ENCODE measurements around the gene PSMG4. TPM values are rescaled to one million over a fixed set of nuclear protein-coding genes. Genes with fewer than 3 reads are reported as not detected.

PSMG4 gene
- total RNA-seq, 5 donors from 2014 or later (not counting 1 experiment from before 2014, with no cell fraction given), result 18.8 to 42.6 (median 33.6) TPM

DNA sequence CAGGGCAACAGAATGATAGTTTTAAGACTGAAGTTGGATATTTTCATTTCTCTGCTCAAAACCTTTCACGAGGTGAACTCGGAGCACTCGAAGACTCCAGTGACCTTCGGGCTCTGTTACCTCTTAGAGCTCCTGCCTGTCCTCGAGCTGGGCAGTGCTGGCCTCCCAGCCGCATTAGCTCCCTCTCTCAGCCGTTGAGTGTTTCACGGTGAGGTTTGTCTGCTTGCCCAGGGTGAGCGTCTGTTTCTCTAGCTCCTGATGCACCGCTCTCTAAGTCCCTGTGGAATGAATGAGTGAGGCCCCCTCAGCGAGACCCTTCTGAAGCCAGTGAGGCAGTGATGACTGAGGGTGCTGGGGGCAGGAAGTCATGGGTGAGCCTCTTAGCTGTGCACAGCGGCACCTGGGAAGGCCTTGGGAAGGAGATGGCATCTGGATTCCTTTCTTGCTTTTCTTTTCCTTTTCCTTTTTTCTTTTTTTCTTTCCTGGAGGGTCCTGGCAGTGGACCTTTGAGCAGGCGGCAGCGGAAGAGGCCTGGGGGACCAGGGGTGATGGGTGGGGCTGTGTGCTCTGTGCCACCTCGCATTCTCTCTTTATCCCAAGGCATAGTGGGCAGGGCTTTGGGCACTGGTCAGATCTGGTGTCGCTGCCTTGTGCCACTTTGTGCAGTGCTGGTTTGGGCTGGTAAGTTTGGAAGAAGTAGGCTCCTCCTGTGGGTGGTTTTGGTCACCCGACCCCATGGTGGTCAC is 2.2 kb downstream of the PSMG4 start:
- 96% methylated on average over 11 of the region's 17 CpGs for WGBS (ENCODE audit: insufficient coverage)
- H3K4me1 Mint-ChIP-seq, result peaks cover 45 to 54% (median 52%) of the 10 kb centered on the region in 3 donors

GRCh38 chr6:3261518-3261820 is 2.7 kb downstream of the PSMG4 start:
- Histone ChIP-seq H3K4me3 (ENCODE audit: control insufficient read depth in 1 of 2, extremely low read depth in 1 of 2, low read length in 1 of 2) (no peak overlapping the region), H3K9me3 (no peaks in the 10 kb centered on the region), H3K4me1 (ENCODE audit: control insufficient read depth in 1 of 2, extremely low read depth in 1 of 2, insufficient read depth in 2 of 2, low read length in 2 of 2) (peaks cover 13 to 60% of the 10 kb centered on the region in 2 experiments), H3K36me3 (ENCODE audit: control insufficient read depth in 2 of 2, extremely low read depth in 1 of 2, insufficient read depth in 1 of 2, low read length in 1 of 2) (peaks cover 8 to 31% of the 10 kb centered on the region in 2 donors), H3K27me3 (replicated peaks in 1 of 2; ENCODE audit: control insufficient read depth in 2 of 2, extremely low read depth in 1 of 2, insufficient read depth in 2 of 2, low read length in 1 of 2) (peaks cover 0 to 9% of the 10 kb centered on the region in 2 experiments), H3K27ac (ENCODE audit: low read length) (no peak overlapping the region)
- peak overlapping the region; percentile 91 to 94 (median 93) for H3K4me3 Mint-ChIP-seq
- DNase-seq, result no peak
- ATAC-seq (replicated peaks in 1 of 4), result no peak
- H3K9me3 Mint-ChIP-seq, result no peaks in the 10 kb centered on the region
- peak overlapping the region in 1 of 2 donors; percentile 22 for H3K27ac Mint-ChIP-seq
- H3K4me1 Mint-ChIP-seq, result peaks cover 45 to 56% (median 55%) of the 10 kb centered on the region in 3 donors
- peaks cover 9% of the 10 kb centered on the region for H3K36me3 Mint-ChIP-seq
- WGBS (ENCODE audit: insufficient coverage), result 52% methylated on average over 5 of the region's 6 CpGs
- H3K27me3 Mint-ChIP-seq, result peaks cover 0 to 3% of the 10 kb centered on the region in 2 donors
- CTCF ChIA-PET, result interaction anchor here in 1 of 2 donors (0.6 to 1.2 kb wide), 2 partner anchors 101 to 134 kb away, joined by 3 to 15 read pairs; no protein-coding TSS in a partner anchor
- POLR2A ChIA-PET, result no interaction called here

More for the DNA sequence above, 2.2 kb downstream of the PSMG4 start:
- POLR2A ChIA-PET, result interaction anchor here in 1 of 2 donors (0.6 kb wide), 1 partner anchor 733 kb away, joined by 5 read pairs; no protein-coding TSS in a partner anchor
- peak overlapping the region; percentile 91 to 94 (median 93) for H3K4me3 Mint-ChIP-seq
- peak overlapping the region in 1 of 2 donors; percentile 61 for H3K27ac Mint-ChIP-seq
- peaks cover 9% of the 10 kb centered on the region for H3K36me3 Mint-ChIP-seq
- H3K9me3 Mint-ChIP-seq, result no peaks in the 10 kb centered on the region
- Histone ChIP-seq H3K27ac (ENCODE audit: low read length) (no peak overlapping the region), H3K36me3 (ENCODE audit: control insufficient read depth in 2 of 2, extremely low read depth in 1 of 2, insufficient read depth in 1 of 2, low read length in 1 of 2) (peaks cover 8 to 31% of the 10 kb centered on the region in 2 donors), H3K4me1 (ENCODE audit: control insufficient read depth in 1 of 2, extremely low read depth in 1 of 2, insufficient read depth in 2 of 2, low read length in 2 of 2) (peaks cover 13 to 60% of the 10 kb centered on the region in 2 experiments), H3K4me3 (ENCODE audit: control insufficient read depth in 1 of 2, extremely low read depth in 1 of 2, low read length in 1 of 2) (peak overlapping the region in 1 of 2 donors; percentile 17), H3K9me3 (no peaks in the 10 kb centered on the region), H3K27me3 (replicated peaks in 1 of 2; ENCODE audit: control insufficient read depth in 2 of 2, extremely low read depth in 1 of 2, insufficient read depth in 2 of 2, low read length in 1 of 2) (peaks cover 0 to 12% of the 10 kb centered on the region in 2 experiments)
- DNase-seq (no peak), ATAC-seq (replicated peaks in 1 of 4) (no peak)
- CTCF ChIA-PET, result interaction anchor here in 1 of 2 donors (0.6 to 1.2 kb wide), 3 partner anchors 9 to 134 kb away, joined by 3 to 15 read pairs (median 5); no protein-coding TSS in a partner anchor
- peaks cover 0 to 3% of the 10 kb centered on the region in 2 donors for H3K27me3 Mint-ChIP-seq

GRCh38 chr6:3261921-3262320 is 3.2 kb downstream of the PSMG4 start:
- CTCF ChIA-PET, result interaction anchor here (0.5 to 0.7 kb wide), 2 partner anchors 18 to 28 kb away, joined by 3 to 6 read pairs; no protein-coding TSS in a partner anchor
- Mint-ChIP-seq H3K36me3 (peaks cover 9% of the 10 kb centered on the region), H3K9me3 (no peaks in the 10 kb centered on the region), H3K4me1 (peaks cover 45 to 57% (median 56%) of the 10 kb centered on the region in 3 donors), H3K27ac (peak overlapping the region in 1 of 2 donors; percentile 22), H3K4me3 (peak overlapping the region in 2 of 3 donors; percentile 28 to 94), H3K27me3 (no peaks in the 10 kb centered on the region)
- WGBS (ENCODE audit: insufficient coverage), result 100% methylated on average over 4 of the region's 8 CpGs
- Histone ChIP-seq H3K27ac (ENCODE audit: low read length) (no peak overlapping the region), H3K36me3 (ENCODE audit: control insufficient read depth in 2 of 2, extremely low read depth in 1 of 2, insufficient read depth in 1 of 2, low read length in 1 of 2) (peaks cover 8 to 31% of the 10 kb centered on the region in 2 donors), H3K4me1 (ENCODE audit: control insufficient read depth in 1 of 2, extremely low read depth in 1 of 2, insufficient read depth in 2 of 2, low read length in 2 of 2) (peaks cover 13 to 60% of the 10 kb centered on the region in 2 experiments), H3K4me3 (ENCODE audit: control insufficient read depth in 1 of 2, extremely low read depth in 1 of 2, low read length in 1 of 2) (no peak overlapping the region), H3K9me3 (no peaks in the 10 kb centered on the region), H3K27me3 (replicated peaks in 1 of 2; ENCODE audit: control insufficient read depth in 2 of 2, extremely low read depth in 1 of 2, insufficient read depth in 2 of 2, low read length in 1 of 2) (peaks cover 0 to 8% of the 10 kb centered on the region in 2 experiments)
- DNase-seq (no peak), ATAC-seq (replicated peaks in 1 of 4) (no peak)
- POLR2A ChIA-PET, result no interaction called here

- peak overlapping the region in 1 of 3 donors; percentile 27 for H3K4me3 Mint-ChIP-seq
- ATAC-seq (replicated peaks in 1 of 4) (no peak), DNase-seq (no peak)
- H3K4me3 ChIP-seq (ENCODE audit: control insufficient read depth in 1 of 2, extremely low read depth in 1 of 2, low read length in 1 of 2), result no peak overlapping the region
- 79% methylated on average over 6 of the region's 6 CpGs for WGBS (ENCODE audit: insufficient coverage)
- H3K9me3 Mint-ChIP-seq, result no peaks in the 10 kb centered on the region
- peaks cover 15% of the 10 kb centered on the region for H3K36me3 Mint-ChIP-seq
- H3K27ac Mint-ChIP-seq, result no peak overlapping the region
- no peaks in the 10 kb centered on the region for H3K27me3 Mint-ChIP-seq
- POLR2A ChIA-PET, result interaction anchor here in 1 of 2 donors (0.6 kb wide), 3 partner anchors 196 to 759 kb away, joined by 3 to 5 read pairs (median 4); no protein-coding TSS in a partner anchor
- H3K4me1 Mint-ChIP-seq, result peaks cover 55 to 65% (median 63%) of the 10 kb centered on the region in 3 donors
- peaks cover 0 to 5% of the 10 kb centered on the region in 2 experiments for H3K27me3 ChIP-seq (replicated peaks in 1 of 2; ENCODE audit: control insufficient read depth in 2 of 2, extremely low read depth in 1 of 2, insufficient read depth in 2 of 2, low read length in 1 of 2)
- H3K4me1 ChIP-seq (ENCODE audit: control insufficient read depth in 1 of 2, extremely low read depth in 1 of 2, insufficient read depth in 2 of 2, low read length in 2 of 2), result peaks cover 13 to 59% of the 10 kb centered on the region in 2 experiments
- H3K27ac ChIP-seq (ENCODE audit: low read length), result no peak overlapping the region
- CTCF ChIA-PET, result no interaction called here
- no peaks in the 10 kb centered on the region for H3K9me3 ChIP-seq
- peaks cover 8 to 38% of the 10 kb centered on the region in 2 donors for H3K36me3 ChIP-seq (ENCODE audit: control insufficient read depth in 2 of 2, extremely low read depth in 1 of 2, insufficient read depth in 1 of 2, low read length in 1 of 2)
Observed at GRCh38 chr6:3263096-3263495, 4.3 kb downstream of the PSMG4 start.

DNA sequence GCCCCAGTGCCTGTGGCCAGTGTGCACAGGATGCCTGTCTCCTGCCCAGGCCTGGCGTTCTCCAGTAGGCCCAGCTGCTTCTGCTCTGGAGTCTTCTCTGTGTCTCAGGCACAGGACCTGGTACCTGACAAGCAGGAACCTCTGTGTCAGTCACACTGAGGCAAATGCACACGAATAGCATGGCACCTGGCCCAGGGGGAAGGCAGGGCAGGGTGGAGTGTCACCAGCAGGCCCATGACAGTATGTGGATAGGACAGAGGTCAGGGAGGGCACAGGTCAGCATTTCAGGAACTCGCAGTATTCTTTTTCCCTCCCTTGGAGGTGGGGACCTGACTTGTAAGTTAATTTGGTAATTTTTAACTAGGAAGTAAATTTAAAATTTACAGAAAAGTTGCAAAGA is 5.6 kb downstream of the PSMG4 start:
- no peaks in the 10 kb centered on the region for H3K9me3 Mint-ChIP-seq
- ATAC-seq (replicated peaks in 1 of 4), result no peak
- H3K4me3 Mint-ChIP-seq, result no peak overlapping the region
- 83% methylated on average over 2 of the region's 3 CpGs for WGBS (ENCODE audit: insufficient coverage)
- H3K4me1 Mint-ChIP-seq, result peaks cover 66 to 69% (median 66%) of the 10 kb centered on the region in 3 donors
- Histone ChIP-seq H3K4me3 (ENCODE audit: control insufficient read depth in 1 of 2, extremely low read depth in 1 of 2, low read length in 1 of 2) (no peak overlapping the region), H3K9me3 (no peaks in the 10 kb centered on the region), H3K36me3 (ENCODE audit: control insufficient read depth in 2 of 2, extremely low read depth in 1 of 2, insufficient read depth in 1 of 2, low read length in 1 of 2) (peaks cover 10 to 45% of the 10 kb centered on the region in 2 donors), H3K27me3 (replicated peaks in 1 of 2; ENCODE audit: control insufficient read depth in 2 of 2, extremely low read depth in 1 of 2, insufficient read depth in 2 of 2, low read length in 1 of 2) (no peaks in the 10 kb centered on the region), H3K4me1 (ENCODE audit: control insufficient read depth in 1 of 2, extremely low read depth in 1 of 2, insufficient read depth in 2 of 2, low read length in 2 of 2) (peaks cover 13 to 52% of the 10 kb centered on the region in 2 experiments), H3K27ac (ENCODE audit: low read length) (no peak overlapping the region)
- DNase-seq, result no peak
- ChIA-PET POLR2A (no interaction called here), CTCF (interaction anchor here in 1 of 2 donors (0.6 kb wide), 1 partner anchor 488 kb away, joined by 4 read pairs; no protein-coding TSS in a partner anchor)
- no peak overlapping the region for H3K27ac Mint-ChIP-seq
- peaks cover 22% of the 10 kb centered on the region for H3K36me3 Mint-ChIP-seq
- no peaks in the 10 kb centered on the region for H3K27me3 Mint-ChIP-seq

DNA sequence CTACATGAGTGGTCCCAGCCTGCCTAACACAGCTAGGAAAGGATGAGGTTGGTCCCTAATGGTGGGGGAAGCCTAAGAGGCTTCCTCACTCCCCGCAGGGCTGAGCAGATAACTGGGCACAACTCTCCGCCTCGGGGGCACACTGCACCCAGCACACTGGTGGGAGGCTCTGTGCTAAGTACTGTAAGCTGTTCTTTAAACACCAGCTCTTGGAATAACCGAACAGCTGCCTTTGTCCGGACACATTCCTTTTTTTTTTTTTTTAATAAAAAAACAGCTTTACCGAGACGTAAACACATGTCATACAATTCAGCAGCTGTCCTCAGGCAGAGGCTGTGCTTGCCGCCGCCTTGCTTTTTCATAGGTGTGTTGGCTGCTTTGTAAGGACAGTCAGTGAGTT is 6.9 kb downstream of the PSMG4 start:
- POLR2A ChIA-PET, result no interaction called here
- ATAC-seq (replicated peaks in 1 of 4) (no peak), DNase-seq (no peak)
- Histone ChIP-seq H3K27ac (ENCODE audit: low read length) (no peak overlapping the region), H3K27me3 (replicated peaks in 1 of 2; ENCODE audit: control insufficient read depth in 2 of 2, extremely low read depth in 1 of 2, insufficient read depth in 2 of 2, low read length in 1 of 2) (no peaks in the 10 kb centered on the region), H3K4me1 (ENCODE audit: control insufficient read depth in 1 of 2, extremely low read depth in 1 of 2, insufficient read depth in 2 of 2, low read length in 2 of 2) (peaks cover 9 to 39% of the 10 kb centered on the region in 2 experiments), H3K36me3 (ENCODE audit: control insufficient read depth in 2 of 2, extremely low read depth in 1 of 2, insufficient read depth in 1 of 2, low read length in 1 of 2) (peaks cover 15 to 52% of the 10 kb centered on the region in 2 donors), H3K9me3 (no peaks in the 10 kb centered on the region), H3K4me3 (ENCODE audit: control insufficient read depth in 1 of 2, extremely low read depth in 1 of 2, low read length in 1 of 2) (no peak overlapping the region)
- Mint-ChIP-seq H3K4me3 (no peak overlapping the region), H3K27ac (no peak overlapping the region), H3K27me3 (no peaks in the 10 kb centered on the region), H3K36me3 (peaks cover 33% of the 10 kb centered on the region), H3K4me1 (peaks cover 57 to 62% (median 61%) of the 10 kb centered on the region in 3 donors), H3K9me3 (no peaks in the 10 kb centered on the region)
- CTCF ChIA-PET, result no interaction called here
- 73% methylated on average over 8 of the region's 9 CpGs for WGBS (ENCODE audit: insufficient coverage)
